ENCODE measurements around the gene ZNF205. TPM values are rescaled to one million over a fixed set of nuclear protein-coding genes. Genes with fewer than 3 reads are reported as not detected.
"Not testable (repeated sequence)": the region's sequence is repeated elsewhere in the genome, so short reads cannot be mapped to it uniquely, and the experiment has no call there.

ZNF205 gene
- total RNA-seq, 4 donors from 2014 or later = 19.4 to 29.2 (median 21.5) TPM

- Histone ChIP-seq H3K9me3 (no peaks in the 10 kb centered on the region), H3K4me1 (peaks cover 0 to 19% (median 9%) of the 10 kb centered on the region in 4 donors), H3K36me3 (no peaks in the 10 kb centered on the region), H3K27ac (no peak overlapping the region), H3K27me3 (peaks cover 0 to 37% of the 10 kb centered on the region in 2 donors), H3K4me3 (no peak overlapping the region)
- WGBS, 2 donors = 38 to 41% methylated on average over 1 of the region's 1 CpG
- DNase-seq (ENCODE audit: low spot score in 2 of 2) = no peak
- TF ChIP-seq EP300 (IDR thresholded peaks at IDR 0.05) = no peak
- TF ChIP-seq POLR2A (IDR thresholded peaks at IDR 0.05) = no peak
- TF ChIP-seq CTCF (IDR thresholded peaks at IDR 0.05) = no peak
These were observed 54.1 kb downstream of the ZNF205 start for GRCh38 chr16:3166505-3166886.

DNA sequence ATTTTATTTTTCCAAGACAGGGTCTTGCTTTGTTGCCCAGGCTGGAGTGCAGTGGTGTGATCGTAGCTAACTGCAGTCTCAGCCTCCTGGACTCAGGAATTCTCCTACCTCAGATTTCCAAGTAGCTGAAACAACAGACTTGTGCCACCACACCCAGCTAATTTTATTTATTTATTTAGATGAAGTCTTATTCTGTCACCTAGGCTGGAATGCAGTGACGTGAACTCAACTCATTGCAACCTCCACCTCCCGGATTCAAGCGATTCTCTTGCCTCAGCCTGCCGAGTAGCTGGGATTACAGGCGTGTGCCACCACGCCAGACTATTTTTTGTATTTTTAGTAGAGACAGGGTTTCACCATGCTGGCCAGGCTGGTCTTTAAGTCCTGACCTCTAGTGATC is 56.3 kb downstream of the ZNF205 start:
- not testable (repeated sequence) for H3K27ac ChIP-seq; H3K9me3 ChIP-seq; DNase-seq (ENCODE audit: low spot score in 2 of 2); H3K4me3 ChIP-seq; H3K36me3 ChIP-seq
- peaks cover 0 to 27% (median 13%) of the 10 kb centered on the region in 4 donors for H3K4me1 ChIP-seq
- H3K27me3 ChIP-seq = peaks cover 3 to 59% of the 10 kb centered on the region in 2 donors
- WGBS, 2 donors = 86 to 91% methylated on average over 7 of the region's 7 CpGs

Small RNAs within 50 kb of the gene (small RNA-seq; reads per million reads assigned to genes)
- gene RNU1-22P = not detected

Other genes starting within 250 kb of the ZNF205 start
- 10 to 100 TPM; 66.2 to 76.8 (median 72.8) TPM for gene FLYWCH2, start 229.4 kb upstream of the ZNF205 start, total RNA-seq
- 10 to 100 TPM; 65.1 to 74.9 (median 68.7) TPM for gene FLYWCH1, start 200.7 kb upstream of the ZNF205 start, total RNA-seq
- not detected for gene KREMEN2, start 148.3 kb upstream of the ZNF205 start, total RNA-seq
- gene PAQR4, start 143.2 kb upstream of the ZNF205 start, total RNA-seq = 10 to 100 TPM in 1 of 4 donors, 1 to 10 TPM in 3; 5.1 to 15.0 (median 7.9) TPM
- 1 to 10 TPM in 2 of 4 donors, under 1 TPM in 2; 0.60 to 1.6 (median 1.1) TPM for gene PKMYT1, start 132.1 kb upstream of the ZNF205 start, total RNA-seq
- gene CLDN9, start 99.7 kb upstream of the ZNF205 start, total RNA-seq = under 1 TPM in 1 of 4 donors, not detected in 3; 0.30 TPM
- gene CLDN6, start 94.4 kb upstream of the ZNF205 start, total RNA-seq = not detected
- gene TNFRSF12A, start 92.2 kb upstream of the ZNF205 start, total RNA-seq = 10 to 100 TPM in 2 of 4 donors, 1 to 10 TPM in 2; 2.4 to 47.4 (median 11.5) TPM
- 10 to 100 TPM; 17.7 to 46.9 (median 38.5) TPM for gene HCFC1R1, start 88.6 kb upstream of the ZNF205 start, total RNA-seq
- 10 to 100 TPM; 12.2 to 28.5 (median 18.0) TPM for gene THOC6, start 88.6 kb upstream of the ZNF205 start, total RNA-seq
- not detected for gene BICDL2, start 75.6 kb upstream of the ZNF205 start, total RNA-seq
- under 1 TPM in 2 of 4 donors, not detected in 2; under 0.01 to 0.42 TPM for gene MMP25, start 66.0 kb upstream of the ZNF205 start, total RNA-seq
- 10 to 100 TPM in 3 of 4 donors, 1 to 10 TPM in 1; 4.2 to 32.9 (median 21.7) TPM for gene IL32, start 46.9 kb upstream of the ZNF205 start, total RNA-seq
- not detected for gene ZSCAN10, start 13.3 kb upstream of the ZNF205 start, total RNA-seq
- 10 to 100 TPM in 1 of 4 donors, 1 to 10 TPM in 3; 7.7 to 17.1 (median 8.9) TPM for gene ZNF213, start 22.4 kb downstream of the ZNF205 start, total RNA-seq
- not detected for gene OR1F1, start 75.6 kb downstream of the ZNF205 start, total RNA-seq
- gene ZNF200, start 122.6 kb downstream of the ZNF205 start, total RNA-seq = 10 to 100 TPM in 1 of 4 donors, 1 to 10 TPM in 3; 5.2 to 10.2 (median 9.1) TPM
- gene MEFV, start 144.0 kb downstream of the ZNF205 start, total RNA-seq = 1 to 10 TPM in 2 of 4 donors, under 1 TPM in 2; 0.39 to 8.1 (median 1.1) TPM
- gene ZNF263, start 170.9 kb downstream of the ZNF205 start, total RNA-seq = 10 to 100 TPM; 37.3 to 66.0 (median 55.5) TPM
- 1 to 10 TPM; 6.1 to 8.3 (median 6.6) TPM for gene TIGD7, start 192.8 kb downstream of the ZNF205 start, total RNA-seq
- gene ZNF75A, start 192.9 kb downstream of the ZNF205 start, total RNA-seq = 10 to 100 TPM; 24.0 to 28.2 (median 25.7) TPM
- gene OR2C1, start 243.3 kb downstream of the ZNF205 start, total RNA-seq = 1 to 10 TPM in 1 of 4 donors, under 1 TPM in 2, not detected in 1; 0.44 to 1.2 (median 0.59) TPM